ENCODE results near the gene C1orf185. TPM values are rescaled to one million over a fixed set of nuclear protein-coding genes. Genes with fewer than 3 reads are reported as not detected.
"Not testable (repeated sequence)": the region's sequence is repeated elsewhere in the genome, so short reads cannot be mapped to it uniquely, and the experiment has no call there.

C1orf185 gene
- polyA plus RNA-seq, 4 donors, result not detected

DNA sequence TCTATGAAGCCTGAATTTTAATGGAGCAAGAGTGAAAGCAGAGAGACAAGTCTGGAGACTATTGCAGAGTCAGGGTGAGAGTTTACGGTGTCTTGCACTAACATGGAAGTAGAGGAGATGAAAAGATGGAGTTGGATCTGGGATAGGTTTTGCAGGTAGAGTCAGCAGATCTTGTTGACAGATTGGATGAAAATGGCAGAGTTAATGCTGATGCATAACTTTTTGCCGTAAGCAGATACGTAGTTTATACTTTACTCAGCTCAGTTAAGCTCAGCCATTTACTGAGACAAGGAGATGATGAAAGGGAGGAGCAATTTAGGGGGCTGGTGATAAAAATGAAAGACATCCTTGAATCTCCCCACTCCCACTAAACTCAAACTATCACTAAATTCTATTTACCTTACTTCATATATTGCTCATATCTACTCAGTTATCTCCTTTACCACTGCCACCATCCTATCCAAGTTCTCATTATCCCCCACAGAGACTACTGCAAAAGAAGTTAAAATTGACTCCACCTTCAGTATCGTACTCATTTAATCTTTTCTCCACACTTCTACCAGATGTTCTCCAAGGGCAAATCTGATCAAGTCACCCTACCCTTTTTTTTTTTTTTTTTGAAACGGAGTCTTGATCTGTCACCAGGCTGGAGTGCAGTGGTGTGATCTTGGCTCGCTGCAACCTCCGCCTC, 13.8 kb downstream of the C1orf185 start:
- no peaks in the 10 kb centered on the region for H3K9me3 ChIP-seq (ENCODE audit: control insufficient read depth in 2 of 2, insufficient read depth in 1 of 2, low read depth in 1 of 2, low read length in 1 of 2)
- no peak for FAIRE-seq
- no peaks in the 10 kb centered on the region for H3K4me1 ChIP-seq (ENCODE audit: control insufficient read depth in 3 of 3, insufficient read depth in 2 of 3, low read depth in 1 of 3, low read length in 2 of 3)
- no peak for DNase-seq
- H3K36me3 ChIP-seq (ENCODE audit: control insufficient read depth in 3 of 3, insufficient read depth in 2 of 3, low read depth in 1 of 3, low read length in 3 of 3), result no peaks in the 10 kb centered on the region
- WGBS, 3 donors, result 87 to 92% (median 88%) methylated on average over 7 of the region's 7 CpGs
- no peak overlapping the region for H3K27ac ChIP-seq (ENCODE audit: low read depth in 1 of 3, low read length in 2 of 3)
- no peak overlapping the region for H3K4me3 ChIP-seq (ENCODE audit: low read depth in 1 of 3, low read length in 3 of 3)
- H3K27me3 ChIP-seq (ENCODE audit: control insufficient read depth in 3 of 3, insufficient read depth in 3 of 3, low read length in 3 of 3), result no peaks in the 10 kb centered on the region

DNA sequence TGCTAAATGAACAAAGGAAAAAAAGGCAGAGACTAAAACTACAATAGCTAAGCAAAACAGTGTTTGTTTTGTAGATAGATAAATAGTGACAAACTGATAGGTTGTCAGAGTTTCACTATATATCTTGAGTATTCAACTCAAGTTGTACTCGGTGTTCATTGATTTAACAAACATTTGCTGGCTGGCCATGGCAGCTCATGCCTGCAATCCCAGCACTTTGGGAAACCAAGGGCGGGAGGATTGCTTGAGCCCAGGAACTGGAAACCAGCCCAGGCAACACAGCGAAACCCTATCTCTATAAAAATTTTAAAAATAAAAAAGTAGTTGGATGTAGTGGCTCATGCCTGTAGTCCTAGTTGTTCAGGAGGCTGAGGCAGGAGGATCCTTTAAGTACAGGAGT, 17.3 kb downstream of the C1orf185 start:
- no peaks in the 10 kb centered on the region for H3K4me1 ChIP-seq (ENCODE audit: control insufficient read depth in 3 of 3, insufficient read depth in 2 of 3, low read depth in 1 of 3, low read length in 2 of 3)
- FAIRE-seq, result no peak

DNA sequence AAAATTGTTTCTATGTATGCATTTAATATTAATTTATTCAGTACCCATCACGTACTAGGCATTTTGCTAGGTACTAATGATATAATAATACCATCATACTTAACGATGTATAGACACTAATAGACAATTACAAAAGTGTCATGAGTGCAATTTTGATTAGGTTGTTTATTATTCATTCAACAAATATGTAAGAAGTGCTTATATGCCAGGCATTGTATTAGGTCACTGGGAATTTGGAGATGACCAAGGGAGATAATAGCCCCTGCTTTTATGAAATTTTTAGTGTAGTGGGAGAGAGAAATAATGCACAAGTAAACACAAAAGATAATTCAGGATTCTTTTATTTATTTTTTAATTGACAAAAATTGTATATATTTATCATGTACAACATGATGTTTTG, 18.6 kb downstream of the C1orf185 start:
- Histone ChIP-seq H3K36me3 (ENCODE audit: control insufficient read depth in 3 of 3, insufficient read depth in 2 of 3, low read depth in 1 of 3, low read length in 3 of 3) (no peaks in the 10 kb centered on the region), H3K27ac (ENCODE audit: low read depth in 1 of 3, low read length in 2 of 3) (no peak overlapping the region), H3K4me3 (ENCODE audit: low read depth in 1 of 3, low read length in 3 of 3) (no peak overlapping the region), H3K9me3 (ENCODE audit: control insufficient read depth in 2 of 2, insufficient read depth in 1 of 2, low read depth in 1 of 2, low read length in 1 of 2) (peaks cover 0 to 2% of the 10 kb centered on the region in 2 donors), H3K4me1 (ENCODE audit: control insufficient read depth in 3 of 3, insufficient read depth in 2 of 3, low read depth in 1 of 3, low read length in 2 of 3) (no peaks in the 10 kb centered on the region), H3K27me3 (ENCODE audit: control insufficient read depth in 3 of 3, insufficient read depth in 3 of 3, low read length in 3 of 3) (no peaks in the 10 kb centered on the region)
- 74 to 86% (median 84%) methylated on average over 2 of the region's 2 CpGs for WGBS, 3 donors
- no peak for FAIRE-seq
- no peak for DNase-seq

More for the DNA sequence above, 17.3 kb downstream of the C1orf185 start:
- Histone ChIP-seq H3K27me3 (ENCODE audit: control insufficient read depth in 3 of 3, insufficient read depth in 3 of 3, low read length in 3 of 3) (no peaks in the 10 kb centered on the region), H3K9me3 (ENCODE audit: control insufficient read depth in 2 of 2, insufficient read depth in 1 of 2, low read depth in 1 of 2, low read length in 1 of 2) (peaks cover 0 to 2% of the 10 kb centered on the region in 2 donors), H3K36me3 (ENCODE audit: control insufficient read depth in 3 of 3, insufficient read depth in 2 of 3, low read depth in 1 of 3, low read length in 3 of 3) (no peaks in the 10 kb centered on the region), H3K4me3 (ENCODE audit: low read depth in 1 of 3, low read length in 3 of 3) (no peak overlapping the region), H3K27ac (ENCODE audit: low read depth in 1 of 3, low read length in 2 of 3) (no peak overlapping the region)
- 79 to 86% (median 85%) methylated on average over 3 of the region's 3 CpGs for WGBS, 3 donors
- DNase-seq, result no peak

DNA sequence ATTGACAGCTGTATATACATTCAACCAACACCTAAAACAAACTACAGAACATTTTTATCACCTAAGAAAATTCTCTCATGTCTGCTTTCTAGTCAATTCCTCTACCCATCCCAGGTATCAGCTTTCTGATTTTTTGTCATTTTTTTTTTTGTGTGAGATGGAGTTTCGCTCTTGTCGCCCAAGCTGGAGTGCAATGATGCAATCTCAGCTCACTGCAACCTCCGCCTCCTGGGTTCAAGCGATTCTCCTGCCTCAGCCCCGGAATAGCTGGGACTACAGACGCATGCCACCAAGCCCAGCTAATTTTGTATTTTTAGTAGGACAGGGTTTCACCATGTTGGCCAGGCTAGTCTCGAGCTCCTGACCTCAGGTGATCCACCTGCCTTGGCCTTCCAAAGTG, 25.1 kb downstream of the C1orf185 start:
- not testable (repeated sequence) for H3K4me3 ChIP-seq (ENCODE audit: low read depth in 1 of 3, low read length in 3 of 3); H3K27me3 ChIP-seq (ENCODE audit: control insufficient read depth in 3 of 3, insufficient read depth in 3 of 3, low read length in 3 of 3); H3K4me1 ChIP-seq (ENCODE audit: control insufficient read depth in 3 of 3, insufficient read depth in 2 of 3, low read depth in 1 of 3, low read length in 2 of 3); DNase-seq; H3K27ac ChIP-seq (ENCODE audit: low read depth in 1 of 3, low read length in 2 of 3); H3K9me3 ChIP-seq (ENCODE audit: control insufficient read depth in 2 of 2, insufficient read depth in 1 of 2, low read depth in 1 of 2, low read length in 1 of 2); FAIRE-seq; H3K36me3 ChIP-seq (ENCODE audit: control insufficient read depth in 3 of 3, insufficient read depth in 2 of 3, low read depth in 1 of 3, low read length in 3 of 3)
- WGBS, 3 donors, result 92 to 94% (median 94%) methylated on average over 7 of the region's 7 CpGs

DNA sequence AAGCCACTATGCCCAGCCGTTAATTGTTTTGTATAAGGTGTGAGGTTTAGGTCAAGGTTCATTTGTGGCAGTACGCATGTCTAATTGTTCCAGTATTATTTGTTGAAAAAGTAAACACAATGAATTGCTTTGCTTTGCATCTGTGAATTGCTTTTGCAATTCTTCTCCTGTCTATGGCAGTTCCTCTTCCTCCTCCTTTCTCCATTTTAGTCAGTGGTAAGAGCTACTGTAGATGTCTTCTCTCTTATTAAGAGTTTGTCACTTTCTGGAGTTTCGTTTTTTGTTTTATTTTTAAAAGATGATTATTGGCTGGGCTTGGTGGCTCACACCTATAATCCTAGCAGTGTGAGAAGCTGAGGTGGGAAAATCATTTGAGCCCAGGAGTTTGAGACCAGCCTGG, 29.2 kb downstream of the C1orf185 start:
- Histone ChIP-seq H3K4me3 (ENCODE audit: low read depth in 1 of 3, low read length in 3 of 3) (no peak overlapping the region), H3K9me3 (ENCODE audit: control insufficient read depth in 2 of 2, insufficient read depth in 1 of 2, low read depth in 1 of 2, low read length in 1 of 2) (peaks cover 0 to 3% of the 10 kb centered on the region in 2 donors), H3K27ac (ENCODE audit: low read depth in 1 of 3, low read length in 2 of 3) (no peak overlapping the region), H3K27me3 (ENCODE audit: control insufficient read depth in 3 of 3, insufficient read depth in 3 of 3, low read length in 3 of 3) (no peaks in the 10 kb centered on the region), H3K4me1 (ENCODE audit: control insufficient read depth in 3 of 3, insufficient read depth in 2 of 3, low read depth in 1 of 3, low read length in 2 of 3) (no peaks in the 10 kb centered on the region), H3K36me3 (ENCODE audit: control insufficient read depth in 3 of 3, insufficient read depth in 2 of 3, low read depth in 1 of 3, low read length in 3 of 3) (no peaks in the 10 kb centered on the region)
- WGBS, 3 donors, result 20 to 50% (median 39%) methylated on average over 3 of the region's 3 CpGs
- FAIRE-seq (no peak), DNase-seq (peak in 1 of 2 donors; percentile 5)

DNA sequence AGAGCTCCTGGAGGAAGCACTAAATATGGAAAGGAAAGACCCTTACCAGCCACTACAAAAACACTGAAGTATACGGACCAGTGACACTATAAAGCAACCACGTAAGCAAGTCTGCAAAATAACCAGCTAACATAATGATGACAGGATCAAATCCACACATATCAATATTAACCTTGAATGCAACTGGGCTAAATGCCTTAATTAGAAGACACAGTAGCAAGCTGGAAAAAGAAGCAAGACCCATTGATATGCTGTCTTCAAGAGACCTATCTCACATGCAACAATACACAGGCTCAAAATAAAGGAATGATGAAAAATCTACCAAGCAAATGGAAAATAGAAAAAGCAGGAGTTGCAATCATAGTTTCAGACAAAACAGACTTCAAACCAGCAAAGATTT, 31.0 kb downstream of the C1orf185 start:
- H3K27ac ChIP-seq (ENCODE audit: low read depth in 1 of 3, low read length in 2 of 3), result no peak overlapping the region
- peaks cover 0 to 3% of the 10 kb centered on the region in 2 donors for H3K9me3 ChIP-seq (ENCODE audit: control insufficient read depth in 2 of 2, insufficient read depth in 1 of 2, low read depth in 1 of 2, low read length in 1 of 2)
- no peaks in the 10 kb centered on the region for H3K36me3 ChIP-seq (ENCODE audit: control insufficient read depth in 3 of 3, insufficient read depth in 2 of 3, low read depth in 1 of 3, low read length in 3 of 3)
- no peaks in the 10 kb centered on the region for H3K27me3 ChIP-seq (ENCODE audit: control insufficient read depth in 3 of 3, insufficient read depth in 3 of 3, low read length in 3 of 3)
- no peak overlapping the region for H3K4me3 ChIP-seq (ENCODE audit: low read depth in 1 of 3, low read length in 3 of 3)
- no peak for DNase-seq
- H3K4me1 ChIP-seq (ENCODE audit: control insufficient read depth in 3 of 3, insufficient read depth in 2 of 3, low read depth in 1 of 3, low read length in 2 of 3), result no peaks in the 10 kb centered on the region
- WGBS, 3 donors, result 82 to 93% (median 89%) methylated on average over 2 of the region's 2 CpGs
- no peak for FAIRE-seq

DNA sequence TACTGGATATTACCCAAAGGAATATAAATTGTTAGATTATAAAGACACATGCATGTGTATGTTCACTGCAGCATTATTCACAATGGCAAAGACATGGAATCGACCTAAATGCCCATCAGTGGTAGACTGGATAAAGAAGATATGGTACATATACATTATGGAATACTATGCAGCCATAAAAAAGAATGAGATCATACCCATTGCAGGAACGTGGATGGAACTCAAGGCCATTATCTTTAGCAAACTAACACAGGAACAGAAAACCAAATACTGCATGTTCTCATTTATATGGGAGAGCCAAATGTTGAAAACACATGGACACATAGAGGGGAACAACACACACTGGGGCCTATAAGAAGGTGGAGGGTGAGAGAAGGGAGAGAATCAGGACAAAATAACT, 35.7 kb downstream of the C1orf185 start:
- not testable (repeated sequence) for H3K27ac ChIP-seq (ENCODE audit: low read depth in 1 of 3, low read length in 2 of 3); H3K4me1 ChIP-seq (ENCODE audit: control insufficient read depth in 3 of 3, insufficient read depth in 2 of 3, low read depth in 1 of 3, low read length in 2 of 3); H3K9me3 ChIP-seq (ENCODE audit: control insufficient read depth in 2 of 2, insufficient read depth in 1 of 2, low read depth in 1 of 2, low read length in 1 of 2); FAIRE-seq; H3K36me3 ChIP-seq (ENCODE audit: control insufficient read depth in 3 of 3, insufficient read depth in 2 of 3, low read depth in 1 of 3, low read length in 3 of 3); H3K4me3 ChIP-seq (ENCODE audit: low read depth in 1 of 3, low read length in 3 of 3); H3K27me3 ChIP-seq (ENCODE audit: control insufficient read depth in 3 of 3, insufficient read depth in 3 of 3, low read length in 3 of 3); DNase-seq
- 39 to 46% (median 40%) methylated on average over 2 of the region's 2 CpGs for WGBS, 3 donors

DNA sequence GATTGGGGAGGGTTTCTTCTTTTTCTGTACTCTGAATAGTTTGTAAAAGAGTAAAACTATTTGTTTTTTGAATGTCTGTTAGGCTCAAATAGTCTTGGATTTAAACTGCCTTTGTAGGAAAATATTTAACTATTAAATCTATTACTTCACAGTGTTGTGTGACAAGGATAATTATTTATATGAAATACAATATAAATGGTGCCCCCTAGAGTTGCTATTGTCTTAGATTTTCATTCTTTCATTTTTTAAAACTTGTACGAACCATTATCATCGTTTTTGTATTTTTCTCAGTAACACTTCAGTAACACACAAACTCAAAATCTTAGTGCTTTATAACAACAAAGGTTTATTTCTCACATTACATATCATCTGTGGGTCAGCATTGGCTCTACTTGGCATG, 37.4 kb downstream of the C1orf185 start:
- Histone ChIP-seq H3K4me1 (ENCODE audit: control insufficient read depth in 3 of 3, insufficient read depth in 2 of 3, low read depth in 1 of 3, low read length in 2 of 3) (no peaks in the 10 kb centered on the region), H3K27ac (ENCODE audit: low read depth in 1 of 3, low read length in 2 of 3) (no peak overlapping the region), H3K9me3 (ENCODE audit: control insufficient read depth in 2 of 2, insufficient read depth in 1 of 2, low read depth in 1 of 2, low read length in 1 of 2) (no peaks in the 10 kb centered on the region), H3K36me3 (ENCODE audit: control insufficient read depth in 3 of 3, insufficient read depth in 2 of 3, low read depth in 1 of 3, low read length in 3 of 3) (no peaks in the 10 kb centered on the region), H3K4me3 (ENCODE audit: low read depth in 1 of 3, low read length in 3 of 3) (no peak overlapping the region), H3K27me3 (ENCODE audit: control insufficient read depth in 3 of 3, insufficient read depth in 3 of 3, low read length in 3 of 3) (no peaks in the 10 kb centered on the region)
- no peak for FAIRE-seq
- DNase-seq, result no peak
- WGBS, 3 donors, result 22 to 57% (median 38%) methylated on average over 2 of the region's 2 CpGs

DNA sequence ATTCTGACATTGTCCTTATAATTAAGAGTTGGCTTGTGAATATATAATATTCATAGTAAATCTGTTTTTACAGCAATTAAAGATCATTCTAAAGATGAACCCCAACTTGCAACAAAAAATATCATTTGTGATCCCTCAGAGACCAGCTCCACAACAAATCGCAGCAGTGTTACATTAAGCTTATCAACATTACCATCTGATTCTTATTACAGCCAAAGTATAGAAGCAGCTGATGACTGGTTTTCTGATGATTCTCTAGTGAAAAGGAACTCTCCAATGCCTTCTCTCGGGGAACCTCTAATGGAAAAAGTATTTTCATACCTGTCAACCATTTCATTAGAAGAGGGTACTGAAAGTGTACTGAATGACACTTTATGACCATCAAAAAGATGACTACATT, 45.4 kb downstream of the C1orf185 start:
- FAIRE-seq (no peak), DNase-seq (no peak)
- no peak overlapping the region for H3K4me3 ChIP-seq (ENCODE audit: low read depth in 1 of 3, low read length in 3 of 3)
- H3K9me3 ChIP-seq (ENCODE audit: control insufficient read depth in 2 of 2, insufficient read depth in 1 of 2, low read depth in 1 of 2, low read length in 1 of 2), result no peaks in the 10 kb centered on the region
- WGBS, 3 donors, result 85 to 90% (median 87%) methylated on average over 2 of the region's 2 CpGs
- H3K27ac ChIP-seq (ENCODE audit: low read depth in 1 of 3, low read length in 2 of 3), result no peak overlapping the region
- no peaks in the 10 kb centered on the region for H3K4me1 ChIP-seq (ENCODE audit: control insufficient read depth in 3 of 3, insufficient read depth in 2 of 3, low read depth in 1 of 3, low read length in 2 of 3)
- no peaks in the 10 kb centered on the region for H3K27me3 ChIP-seq (ENCODE audit: control insufficient read depth in 3 of 3, insufficient read depth in 3 of 3, low read length in 3 of 3)
- H3K36me3 ChIP-seq (ENCODE audit: control insufficient read depth in 3 of 3, insufficient read depth in 2 of 3, low read depth in 1 of 3, low read length in 3 of 3), result no peaks in the 10 kb centered on the region
